Lung microvascular endothelial cell (primary cell): ENCODE measurements around the gene CDH5. TPM values are rescaled to one million over a fixed set of nuclear protein-coding genes. Genes with fewer than 3 reads are reported as not detected.
A peak's percentile ranks its signal among the peaks of the same experiment; 100 is the strongest.

ENCODE experiments used
- DNase-seq, 2 donors: peaks; one replicate each; pipeline versions ENCODE4 v3.0.0 to v3.0.0-alpha.2; 2010; ENCODE audit warnings: low read depth in 2 of 2
- total RNA-seq: library from RNA; depleted of rRNA; stranded (reverse); fragments of >200 nt; gene quantifications from 2 replicates; pipeline ENCODE4 v1.2.1, GENCODE V29; 2014

CDH5 gene
- total RNA-seq, 1 donor from 2014 or later = 312 TPM

DNA sequence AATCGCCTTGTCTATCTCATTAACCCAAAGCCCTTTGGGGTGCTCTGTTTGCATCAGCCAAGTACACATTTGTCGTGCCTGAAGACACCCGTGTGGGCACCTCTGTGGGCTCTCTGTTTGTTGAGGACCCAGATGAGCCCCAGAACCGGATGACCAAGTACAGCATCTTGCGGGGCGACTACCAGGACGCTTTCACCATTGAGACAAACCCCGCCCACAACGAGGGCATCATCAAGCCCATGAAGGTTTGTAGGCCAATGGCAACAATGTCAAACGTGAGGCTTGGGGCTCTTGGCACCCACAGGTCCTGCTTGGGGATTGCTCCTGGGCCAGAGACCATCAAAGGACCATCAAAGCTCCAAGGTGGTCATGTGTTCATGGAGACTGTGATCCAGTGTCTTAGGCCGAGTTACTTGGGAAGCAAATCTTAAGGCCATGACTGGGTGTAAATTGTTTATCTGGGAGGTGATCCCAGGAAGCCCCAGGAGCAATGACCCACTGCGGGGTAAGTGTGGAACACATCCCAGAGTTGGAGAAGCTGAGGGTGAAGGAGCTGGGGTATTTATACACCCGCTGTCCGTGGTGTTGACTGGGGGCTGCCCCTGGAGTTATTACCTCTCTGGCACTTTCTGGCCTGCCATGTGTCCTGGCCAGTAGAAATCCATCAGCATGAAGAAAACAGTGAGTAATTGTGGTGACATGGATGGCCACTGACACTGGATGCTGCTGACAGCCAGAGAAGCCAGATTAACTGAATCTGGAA, 24.0 kb downstream of the CDH5 start:
- DNase-seq = no peak

DNA sequence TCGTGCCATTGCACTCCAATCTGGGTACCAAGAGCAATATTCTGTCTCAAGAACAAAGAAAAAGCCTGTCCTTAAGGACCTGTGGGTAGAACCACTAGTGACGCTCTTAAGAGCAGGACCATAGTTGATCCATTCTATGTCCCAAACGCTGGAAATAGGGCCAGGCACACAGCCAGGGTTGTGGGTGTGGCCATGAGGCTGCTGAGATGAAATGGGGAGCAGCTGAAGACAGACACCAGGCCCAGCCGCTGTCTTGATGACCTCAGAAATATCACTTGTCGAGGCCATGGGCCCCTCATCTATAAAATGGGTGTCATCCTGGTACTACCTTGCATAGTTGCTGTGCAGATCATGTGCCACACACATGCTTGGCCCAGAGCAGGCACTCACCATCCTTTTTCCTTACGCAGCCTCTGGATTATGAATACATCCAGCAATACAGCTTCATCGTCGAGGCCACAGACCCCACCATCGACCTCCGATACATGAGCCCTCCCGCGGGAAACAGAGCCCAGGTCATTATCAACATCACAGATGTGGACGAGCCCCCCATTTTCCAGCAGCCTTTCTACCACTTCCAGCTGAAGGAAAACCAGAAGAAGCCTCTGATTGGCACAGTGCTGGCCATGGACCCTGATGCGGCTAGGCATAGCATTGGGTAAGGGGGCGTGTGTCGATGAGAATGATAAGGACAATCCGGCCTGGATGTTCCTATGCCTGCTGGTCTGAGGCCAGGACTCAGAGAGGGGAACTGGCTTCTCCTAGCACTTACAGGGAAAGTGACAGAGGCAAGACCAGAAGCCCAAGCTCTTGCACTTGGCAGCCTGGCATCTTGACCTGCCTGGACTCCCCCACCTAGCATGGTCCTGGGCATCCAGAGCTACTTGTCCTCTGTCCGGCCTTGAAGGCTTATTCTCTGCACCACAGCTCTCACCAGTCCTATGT, 25.5 kb downstream of the CDH5 start:
- no peak for DNase-seq

DNA sequence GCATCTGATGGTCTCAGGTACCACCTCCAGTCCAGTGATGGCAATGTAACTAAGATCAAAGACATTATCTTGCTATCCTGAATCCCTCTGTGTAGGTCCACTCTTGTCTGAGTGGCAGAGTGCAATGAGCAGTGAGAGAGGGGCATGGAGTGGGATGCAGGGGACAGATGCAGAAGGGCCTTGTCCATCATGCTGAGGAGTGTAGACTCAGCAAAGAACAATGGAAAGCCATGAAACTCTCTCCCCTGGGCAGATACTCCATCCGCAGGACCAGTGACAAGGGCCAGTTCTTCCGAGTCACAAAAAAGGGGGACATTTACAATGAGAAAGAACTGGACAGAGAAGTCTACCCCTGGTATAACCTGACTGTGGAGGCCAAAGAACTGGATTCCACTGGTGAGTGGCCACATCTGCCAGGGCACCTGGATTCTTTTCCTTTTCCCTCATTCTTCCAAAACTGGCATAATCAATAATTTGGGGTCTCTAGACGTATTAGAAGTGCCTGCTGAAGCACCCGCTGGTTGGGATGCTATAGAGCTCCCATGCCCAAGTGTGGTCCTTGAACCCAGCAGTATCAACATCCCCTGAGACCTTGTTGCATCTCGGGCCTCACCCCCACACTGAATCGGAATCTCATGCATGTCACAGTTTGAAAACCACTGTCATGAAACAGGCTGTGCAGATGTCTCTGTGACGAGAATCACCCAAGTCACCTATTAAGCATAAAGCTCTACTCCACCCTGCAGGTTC, 29.5 kb downstream of the CDH5 start:
- DNase-seq = no peak

DNA sequence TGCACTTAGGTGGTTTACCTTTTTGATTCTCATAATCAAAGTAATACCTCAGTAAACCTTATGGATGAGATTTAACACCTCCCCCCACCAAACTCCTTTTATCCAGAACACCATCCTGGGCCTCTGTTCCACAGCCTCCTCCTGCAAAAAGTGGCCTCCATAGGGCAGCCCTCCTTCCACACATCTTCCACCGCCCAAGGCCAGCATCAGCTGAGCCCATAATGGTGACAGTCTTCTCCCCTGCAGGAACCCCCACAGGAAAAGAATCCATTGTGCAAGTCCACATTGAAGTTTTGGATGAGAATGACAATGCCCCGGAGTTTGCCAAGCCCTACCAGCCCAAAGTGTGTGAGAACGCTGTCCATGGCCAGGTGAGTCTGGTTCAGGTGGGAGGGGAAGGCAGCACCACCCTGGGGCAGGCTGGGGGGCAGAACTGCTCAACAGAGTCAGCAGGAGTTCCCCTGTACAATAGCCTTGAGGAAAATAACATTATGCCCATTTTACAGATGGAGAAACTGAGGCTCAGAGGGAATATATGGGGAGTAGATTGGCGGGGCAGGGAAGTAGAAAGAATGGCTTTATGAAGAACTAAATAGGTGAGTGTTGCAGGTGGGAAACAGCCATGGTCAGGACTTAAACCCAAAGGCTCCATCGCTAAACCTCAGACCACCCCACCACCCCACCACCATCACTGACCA, 31.4 kb downstream of the CDH5 start:
- no peak for DNase-seq

DNA sequence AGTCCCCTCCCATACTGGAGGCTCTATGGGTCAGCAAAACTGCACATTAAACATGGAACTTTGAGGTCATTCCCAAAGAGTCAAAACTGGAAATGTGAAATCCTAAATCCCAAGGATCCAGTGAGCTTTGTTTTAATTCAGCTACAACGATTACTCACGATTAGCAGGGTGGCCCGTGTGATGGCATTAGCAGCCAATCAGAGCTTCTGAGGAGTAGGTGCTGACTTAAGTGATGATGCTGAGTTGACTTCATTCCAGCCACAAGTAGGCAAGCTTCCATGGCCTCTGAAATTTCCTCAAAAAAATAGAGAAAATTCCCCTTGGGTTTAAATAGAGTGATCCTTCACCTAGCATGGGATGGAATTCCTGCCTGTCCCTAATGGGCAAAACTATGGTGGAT, 32.5 kb downstream of the CDH5 start:
- no peak for DNase-seq

DNA sequence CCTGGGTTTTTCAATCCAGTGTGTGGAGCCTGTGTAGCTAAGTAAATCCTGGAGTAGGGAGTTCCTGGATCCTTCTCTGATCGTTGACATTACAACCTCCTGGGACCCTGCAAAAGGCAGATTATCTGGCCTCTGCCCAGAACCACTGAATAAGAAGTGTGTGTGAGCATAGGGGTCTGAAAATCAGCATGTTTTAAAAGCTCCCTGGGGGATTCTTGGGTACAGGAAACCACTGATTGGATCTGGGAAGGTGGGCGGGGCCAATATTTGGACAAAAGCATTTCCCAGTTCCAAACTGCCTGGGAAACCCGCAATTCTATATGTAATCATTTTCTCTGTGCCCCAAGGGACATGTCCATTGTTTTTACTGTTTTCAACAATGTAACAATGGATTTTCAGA, 33.4 kb downstream of the CDH5 start:
- peak in 1 of 2 donors; percentile 29 for DNase-seq

DNA sequence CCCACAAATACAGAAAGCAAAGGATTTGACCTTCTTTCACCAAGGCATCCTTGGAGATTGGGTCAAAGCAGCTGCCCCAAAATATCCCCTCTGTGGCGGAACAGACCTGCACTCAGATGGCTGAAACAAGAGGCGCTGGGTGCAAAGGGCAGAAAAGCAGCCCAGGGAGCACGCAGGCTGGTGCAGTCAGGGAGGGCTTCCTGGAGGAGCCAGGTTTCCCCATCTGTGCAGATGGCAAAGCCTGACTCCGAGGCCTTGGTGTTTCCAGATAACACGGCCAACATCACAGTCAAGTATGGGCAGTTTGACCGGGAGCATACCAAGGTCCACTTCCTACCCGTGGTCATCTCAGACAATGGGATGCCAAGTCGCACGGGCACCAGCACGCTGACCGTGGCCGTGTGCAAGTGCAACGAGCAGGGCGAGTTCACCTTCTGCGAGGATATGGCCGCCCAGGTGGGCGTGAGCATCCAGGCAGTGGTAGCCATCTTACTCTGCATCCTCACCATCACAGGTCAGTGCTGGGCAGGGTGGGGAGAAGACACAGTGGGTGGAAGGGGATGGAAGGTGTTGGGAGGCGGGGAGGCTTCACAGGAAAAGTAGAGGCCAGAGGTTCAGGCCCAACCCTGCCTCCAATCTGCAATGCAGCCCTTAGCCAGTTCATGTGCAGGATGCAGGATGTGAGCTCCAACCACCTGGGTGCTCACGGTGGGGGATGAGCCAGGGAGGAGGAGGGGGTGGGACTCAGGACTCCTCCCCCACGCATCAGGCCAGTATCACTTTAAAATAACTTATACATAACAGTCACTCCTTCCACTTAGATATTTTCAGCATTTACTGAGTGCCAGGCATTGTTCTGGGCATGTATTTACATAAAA, 34.3 kb downstream of the CDH5 start:
- no peak for DNase-seq

DNA sequence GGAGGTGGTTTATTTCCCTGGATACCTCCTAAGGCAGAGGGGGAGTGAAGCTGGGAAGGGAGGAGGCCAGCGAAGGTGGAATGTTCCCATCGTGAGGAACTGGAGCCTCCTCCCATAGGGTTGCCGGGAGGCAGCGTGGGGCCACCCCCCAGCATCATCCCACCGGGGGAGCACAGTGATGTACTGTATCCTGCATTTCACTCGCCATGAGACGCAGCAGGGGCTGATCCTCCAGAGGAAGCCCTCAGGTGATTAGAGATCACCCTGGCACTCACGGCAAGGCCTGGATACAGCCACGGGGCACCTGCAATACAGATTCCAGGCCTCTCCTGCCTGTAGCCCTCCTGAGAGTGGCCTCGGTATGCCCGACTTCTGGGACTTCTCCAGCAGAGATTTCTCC, 35.1 kb downstream of the CDH5 start:
- DNase-seq = no peak

DNA sequence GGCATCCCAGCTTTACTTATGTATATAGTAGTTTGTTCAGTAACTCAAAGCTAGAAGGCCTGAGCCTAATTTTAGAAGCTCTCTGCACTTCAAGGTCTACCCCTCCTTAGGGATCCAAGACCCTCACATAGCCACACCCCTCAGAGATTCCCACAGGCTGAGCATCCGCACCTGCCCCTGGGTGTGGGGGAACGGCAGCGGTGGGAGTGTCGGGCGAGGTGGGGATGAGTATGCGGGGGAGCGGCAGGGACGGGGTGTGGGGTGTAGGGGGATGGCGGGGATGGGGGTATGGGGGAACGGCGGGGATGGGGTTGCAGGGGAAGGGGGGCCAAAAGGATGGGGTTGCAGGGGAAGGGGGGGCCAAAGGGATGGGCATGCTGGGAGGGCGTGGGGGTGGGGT, 35.7 kb downstream of the CDH5 start:
- DNase-seq = no peak

DNA sequence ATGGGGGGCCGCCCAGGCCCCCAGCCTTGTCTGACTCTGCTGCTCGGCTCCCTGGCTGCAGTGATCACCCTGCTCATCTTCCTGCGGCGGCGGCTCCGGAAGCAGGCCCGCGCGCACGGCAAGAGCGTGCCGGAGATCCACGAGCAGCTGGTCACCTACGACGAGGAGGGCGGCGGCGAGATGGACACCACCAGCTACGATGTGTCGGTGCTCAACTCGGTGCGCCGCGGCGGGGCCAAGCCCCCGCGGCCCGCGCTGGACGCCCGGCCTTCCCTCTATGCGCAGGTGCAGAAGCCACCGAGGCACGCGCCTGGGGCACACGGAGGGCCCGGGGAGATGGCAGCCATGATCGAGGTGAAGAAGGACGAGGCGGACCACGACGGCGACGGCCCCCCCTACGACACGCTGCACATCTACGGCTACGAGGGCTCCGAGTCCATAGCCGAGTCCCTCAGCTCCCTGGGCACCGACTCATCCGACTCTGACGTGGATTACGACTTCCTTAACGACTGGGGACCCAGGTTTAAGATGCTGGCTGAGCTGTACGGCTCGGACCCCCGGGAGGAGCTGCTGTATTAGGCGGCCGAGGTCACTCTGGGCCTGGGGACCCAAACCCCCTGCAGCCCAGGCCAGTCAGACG, 36.2 kb downstream of the CDH5 start:
- no peak for DNase-seq

DNA sequence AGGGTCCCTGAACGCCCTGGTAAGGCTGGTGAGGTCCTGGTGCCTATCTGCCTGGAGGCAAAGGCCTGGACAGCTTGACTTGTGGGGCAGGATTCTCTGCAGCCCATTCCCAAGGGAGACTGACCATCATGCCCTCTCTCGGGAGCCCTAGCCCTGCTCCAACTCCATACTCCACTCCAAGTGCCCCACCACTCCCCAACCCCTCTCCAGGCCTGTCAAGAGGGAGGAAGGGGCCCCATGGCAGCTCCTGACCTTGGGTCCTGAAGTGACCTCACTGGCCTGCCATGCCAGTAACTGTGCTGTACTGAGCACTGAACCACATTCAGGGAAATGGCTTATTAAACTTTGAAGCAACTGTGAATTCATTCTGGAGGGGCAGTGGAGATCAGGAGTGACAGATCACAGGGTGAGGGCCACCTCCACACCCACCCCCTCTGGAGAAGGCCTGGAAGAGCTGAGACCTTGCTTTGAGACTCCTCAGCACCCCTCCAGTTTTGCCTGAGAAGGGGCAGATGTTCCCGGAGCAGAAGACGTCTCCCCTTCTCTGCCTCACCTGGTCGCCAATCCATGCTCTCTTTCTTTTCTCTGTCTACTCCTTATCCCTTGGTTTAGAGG, 37.1 kb downstream of the CDH5 start:
- DNase-seq = no peak

DNA sequence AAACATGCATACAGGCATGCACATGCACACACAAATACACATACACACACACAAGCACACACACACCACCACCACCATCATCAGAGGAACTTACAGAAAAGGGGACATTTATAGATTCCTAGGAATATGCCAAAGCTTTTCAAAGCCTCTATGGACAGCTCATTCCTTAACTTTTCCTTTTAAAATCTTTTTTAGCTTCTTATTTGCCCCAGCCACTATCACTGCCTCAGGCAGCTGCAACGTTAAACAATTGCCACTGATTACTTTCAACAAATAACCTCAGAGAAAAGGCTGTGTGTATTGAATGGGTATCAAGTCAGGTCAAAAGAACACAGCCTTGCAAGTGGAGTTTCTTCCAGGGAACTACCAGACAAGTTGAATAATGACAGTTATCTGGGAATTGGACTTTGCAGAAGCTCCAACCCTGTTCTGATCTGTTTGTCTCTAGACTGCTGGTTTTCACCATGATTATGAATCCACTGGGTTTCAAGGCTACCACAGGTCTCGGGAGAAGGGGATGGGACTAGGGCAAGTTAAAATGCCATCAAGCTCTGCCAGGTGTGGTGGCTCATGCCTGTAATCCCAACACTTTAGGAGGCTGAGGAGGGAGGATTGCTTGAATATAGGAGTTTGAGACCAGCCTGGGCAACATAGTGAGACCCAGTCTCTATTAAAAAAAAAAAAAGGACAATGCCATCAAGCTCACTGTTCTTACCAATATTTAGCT, 38.7 kb downstream of the CDH5 start:
- no peak for DNase-seq

DNA sequence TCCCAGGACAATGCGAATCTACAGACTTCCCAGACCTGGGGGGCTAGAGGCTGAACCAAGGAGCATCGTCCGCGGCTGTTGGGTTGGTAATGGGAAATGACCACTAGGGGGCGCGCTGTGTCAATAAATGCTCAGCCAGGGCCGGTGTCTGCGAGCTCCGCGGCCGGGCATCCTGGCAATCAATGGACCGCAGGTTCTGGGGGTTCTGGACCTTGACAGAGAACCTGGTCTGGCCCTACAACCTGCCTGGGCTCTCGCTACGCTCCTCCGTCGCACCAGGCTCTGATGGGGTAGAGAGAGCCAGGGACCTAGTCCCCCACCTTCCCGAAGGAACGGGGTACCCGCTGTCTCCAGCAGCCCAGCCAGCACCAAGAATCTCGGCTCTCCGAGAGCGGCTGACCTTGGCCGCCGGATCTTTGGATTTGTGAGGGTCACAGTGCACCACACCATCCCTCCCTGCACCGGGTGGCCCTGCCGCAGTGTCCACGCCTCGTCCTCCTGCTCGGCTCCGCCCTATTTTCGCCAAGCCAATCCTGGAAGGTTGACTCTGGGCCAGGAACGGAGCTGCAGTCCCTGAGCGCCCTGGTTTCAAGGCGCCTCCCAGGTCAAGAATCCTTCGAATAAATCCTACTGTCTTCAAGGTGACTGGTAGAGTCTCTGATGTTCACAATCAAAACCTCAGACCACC, 40.2 kb downstream of the CDH5 start:
- DNase-seq = peak; percentile 79 to 84

DNA sequence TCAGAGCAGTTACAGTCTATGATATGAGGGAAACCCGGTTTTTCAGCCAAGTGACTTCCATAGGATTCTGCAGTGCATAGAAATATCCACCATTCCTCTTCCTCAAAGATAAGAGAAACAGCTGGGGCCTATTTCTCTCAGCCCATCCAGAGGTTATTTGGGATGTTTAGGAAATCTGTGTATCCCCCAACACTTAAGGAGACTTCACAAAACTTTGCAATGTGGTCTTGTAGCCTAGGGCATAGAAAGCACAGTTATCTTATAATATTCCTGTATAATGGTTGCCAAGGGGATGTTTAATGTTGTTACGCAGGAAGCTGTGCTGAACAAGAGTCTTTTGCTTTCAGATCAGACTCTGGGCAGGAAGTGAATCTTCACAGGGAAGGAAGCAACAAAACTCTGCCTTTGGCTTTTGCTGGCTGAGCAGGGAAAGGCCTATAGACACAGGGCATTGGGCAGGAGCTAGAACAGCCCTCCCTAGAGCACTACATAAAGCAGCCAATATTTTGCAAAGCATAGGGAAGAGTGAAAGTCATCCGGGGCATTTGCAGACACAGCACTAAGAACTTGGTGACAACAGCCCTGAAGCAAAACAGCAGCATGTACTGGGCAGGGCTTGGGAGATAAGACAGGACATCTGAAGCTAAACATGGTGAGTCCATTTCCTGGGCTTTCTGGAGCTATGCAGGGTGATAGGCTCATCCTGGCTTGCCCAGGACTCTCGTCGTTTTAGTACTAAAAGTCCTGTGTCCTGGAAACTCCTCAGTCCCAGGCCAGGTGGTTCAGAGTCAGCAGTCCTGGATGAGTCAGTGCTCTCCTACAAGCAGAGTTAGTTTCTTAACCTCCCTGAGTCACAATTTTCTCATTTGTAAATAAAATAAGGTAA, 41.9 kb downstream of the CDH5 start:
- DNase-seq = peak; percentile 92 to 95

DNA sequence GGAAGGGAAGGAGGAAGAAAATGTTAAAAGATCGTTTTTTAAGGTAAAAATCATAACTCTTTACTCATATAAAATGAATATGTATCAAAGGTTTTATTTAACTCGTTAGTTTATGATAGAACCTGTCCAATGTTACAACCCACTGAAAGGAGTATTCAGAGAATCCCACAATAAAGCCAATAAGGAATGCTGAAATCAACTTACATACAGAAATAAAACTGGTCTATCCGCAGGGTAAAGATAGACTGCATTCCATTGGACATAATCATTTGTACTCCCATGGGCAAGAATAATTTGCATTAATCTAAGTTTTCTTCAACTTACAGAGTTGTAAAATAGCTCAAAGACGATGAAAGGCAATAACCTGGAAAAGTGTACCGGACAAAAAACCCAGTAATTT, 42.7 kb downstream of the CDH5 start:
- DNase-seq = no peak

DNA sequence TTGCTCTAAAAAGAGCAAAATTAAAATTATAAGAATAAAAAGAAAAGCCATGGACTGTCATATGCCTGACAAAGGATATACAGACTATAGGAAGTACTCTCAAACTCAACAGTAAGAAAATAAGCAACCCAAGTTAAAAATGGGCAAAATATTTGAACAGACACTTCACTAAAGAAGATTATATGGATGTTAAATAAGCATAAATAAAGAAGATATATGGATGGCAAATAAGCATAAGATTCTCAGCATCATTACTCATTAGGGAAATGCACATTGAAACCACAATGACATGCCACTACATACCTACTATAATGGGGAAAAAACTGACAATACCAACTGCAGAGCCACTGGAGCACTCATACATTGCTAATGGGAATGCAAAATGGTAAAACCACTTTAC, 45.7 kb downstream of the CDH5 start:
- no peak for DNase-seq

DNA sequence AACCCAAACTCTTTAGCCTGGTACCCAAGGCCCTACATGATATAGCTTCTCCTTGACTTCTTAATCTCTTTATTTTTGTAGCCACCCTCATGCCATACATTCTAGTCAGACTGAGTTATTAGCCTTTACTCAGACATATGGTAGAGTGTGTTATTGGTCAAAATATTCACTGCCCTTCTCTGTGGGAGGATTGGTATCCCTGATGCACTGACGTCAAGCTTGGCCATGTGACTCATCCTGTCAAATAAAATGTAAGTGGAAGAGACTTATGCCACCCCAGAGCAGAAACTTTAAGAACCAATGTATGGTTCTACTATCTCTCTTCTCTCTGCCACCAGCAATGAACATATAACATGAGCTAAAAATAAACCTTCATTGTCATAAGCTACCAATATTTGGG, 48.4 kb downstream of the CDH5 start:
- DNase-seq = no peak
